Stimulated activated naive B cell treated with anti-CD40 and anti-IgM and Interleukin-4, amounts not matched to agents 10 μg/mL and 1 μg/mL and 100 μg/mL, for 72 hours (primary cell): Measurements from ENCODE around the gene TESK2.

Experiments
- ATAC-seq, 2 donors: fragments of 150-1000 bp; cut with Tn5 transposase; replicated peaks; 2 replicates each; pipeline ENCODE4 v1.10.0; 2021; ENCODE audit warnings: moderate library complexity in 1 of 2
- DNase-seq: peaks from one replicate; pipeline ENCODE4 v3.0.0; 2021
- H3K27ac Mint-ChIP-seq: one replicate; pipeline ENCODE4 v1.8.0; 2022; ENCODE audit warnings: mild to moderate bottlenecking, mixed read lengths
- H3K27me3 Mint-ChIP-seq, 2 donors: one replicate each; pipeline ENCODE4 v1.8.0; 2022; ENCODE audit warnings: mixed read lengths in 2 of 2
- H3K36me3 Mint-ChIP-seq, 2 donors: one replicate each; pipeline ENCODE4 v1.8.0; 2022; ENCODE audit warnings: mixed read lengths in 2 of 2, mild to moderate bottlenecking in 1 of 2
- H3K4me1 Mint-ChIP-seq, 2 donors: one replicate each; pipeline ENCODE4 v1.8.0; 2022; ENCODE audit warnings: mixed read lengths in 2 of 2, mild to moderate bottlenecking in 1 of 2
- H3K4me3 Mint-ChIP-seq, 2 donors: one replicate each; pipeline ENCODE4 v1.8.0; 2022; ENCODE audit warnings: mild to moderate bottlenecking in 2 of 2, mixed read lengths in 2 of 2, moderate library complexity in 1 of 2
- H3K9me3 Mint-ChIP-seq, 2 donors: one replicate each; pipeline ENCODE4 v1.8.0; 2022; ENCODE audit warnings: mixed read lengths in 2 of 2, mild to moderate bottlenecking in 1 of 2

Gene TESK2

DNA sequence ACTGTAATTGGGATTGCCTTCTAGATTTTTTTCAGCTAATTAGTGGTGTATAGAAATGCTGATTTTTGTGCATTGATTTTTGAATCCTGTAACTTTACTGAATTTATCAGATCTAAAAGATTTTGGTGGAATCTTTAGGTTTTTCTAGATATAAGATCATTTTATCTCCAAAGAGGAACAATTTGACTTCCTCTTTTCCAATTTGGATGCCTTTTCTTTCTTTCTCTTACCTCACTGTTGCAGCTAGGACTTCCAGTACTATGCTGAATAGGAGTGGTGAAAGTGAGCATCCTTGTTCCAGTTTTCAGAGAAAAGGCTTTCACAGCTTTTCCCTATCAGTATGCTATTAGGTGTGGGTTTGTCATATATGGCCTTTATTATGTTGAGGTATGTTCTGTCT, 53.6 kb downstream of the TESK2 start:
- DNase-seq (no peak), ATAC-seq (no peak)
- Mint-ChIP-seq H3K4me1 (no peaks in the 10 kb centered on the region), H3K9me3 (no peaks in the 10 kb centered on the region), H3K27ac (no peak overlapping the region), H3K27me3 (no peaks in the 10 kb centered on the region), H3K4me3 (no peak overlapping the region), H3K36me3 (peaks cover 0 to 2% of the 10 kb centered on the region in 2 donors)

DNA sequence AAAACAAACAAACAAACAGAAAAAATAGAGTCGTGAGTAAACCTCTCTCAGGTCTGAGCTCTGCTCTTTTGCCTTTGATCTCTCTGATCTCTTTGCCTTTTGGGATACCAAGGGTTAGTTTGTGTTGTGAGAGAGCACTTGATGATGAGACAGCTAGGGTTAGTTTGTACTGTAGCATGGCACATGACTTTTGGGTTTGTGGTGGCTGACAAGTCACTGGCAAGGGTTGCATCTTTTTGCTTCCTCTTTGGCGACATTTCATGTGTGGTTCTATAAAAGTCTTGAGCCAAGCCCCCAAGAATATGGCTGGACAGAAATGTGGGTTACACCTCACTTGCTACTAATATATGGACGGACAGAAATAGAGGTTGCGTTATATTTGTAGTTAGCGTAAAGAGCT, 60.5 kb downstream of the TESK2 start:
- no peak for DNase-seq
- Mint-ChIP-seq H3K4me1 (peaks cover 14 to 16% of the 10 kb centered on the region in 2 donors), H3K9me3 (peaks cover 0 to 1% of the 10 kb centered on the region in 2 donors), H3K27ac (peak overlapping the region; percentile 42), H3K27me3 (no peaks in the 10 kb centered on the region), H3K36me3 (peaks cover 2 to 4% of the 10 kb centered on the region in 2 donors), H3K4me3 (peak overlapping the region in 1 of 2 donors; percentile 41)
- ATAC-seq, result peak; percentile 50 to 65

- H3K27me3 Mint-ChIP-seq, result no peaks in the 10 kb centered on the region
- peaks cover 0 to 1% of the 10 kb centered on the region in 2 donors for H3K9me3 Mint-ChIP-seq
- no peak overlapping the region for H3K27ac Mint-ChIP-seq
- peaks cover 0 to 4% of the 10 kb centered on the region in 2 donors for H3K36me3 Mint-ChIP-seq
- ATAC-seq (peak; percentile 41 to 64), DNase-seq (no peak)
- peaks cover 14 to 16% of the 10 kb centered on the region in 2 donors for H3K4me1 Mint-ChIP-seq
- H3K4me3 Mint-ChIP-seq, result no peak overlapping the region
These were observed 61.3 kb downstream of the TESK2 start for GRCh38 chr1:45429561-45430159.

- peaks cover 15 to 18% of the 10 kb centered on the region in 2 donors for H3K36me3 Mint-ChIP-seq
- no peak for ATAC-seq
- peaks cover 0 to 10% of the 10 kb centered on the region in 2 donors for H3K4me1 Mint-ChIP-seq
- no peak overlapping the region for H3K27ac Mint-ChIP-seq
- H3K9me3 Mint-ChIP-seq, result peaks cover 4% of the 10 kb centered on the region in 2 donors
- no peak overlapping the region for H3K4me3 Mint-ChIP-seq
- H3K27me3 Mint-ChIP-seq, result no peaks in the 10 kb centered on the region
- DNase-seq, result no peak
These were observed 66.9 kb downstream of the TESK2 start for GRCh38 chr1:45423906-45424678.

GRCh38 chr1:45421935-45422334, 69.0 kb downstream of the TESK2 start:
- no peak overlapping the region for H3K27ac Mint-ChIP-seq
- H3K36me3 Mint-ChIP-seq, result peaks cover 15 to 22% of the 10 kb centered on the region in 2 donors
- peaks cover 4 to 7% of the 10 kb centered on the region in 2 donors for H3K4me1 Mint-ChIP-seq
- H3K27me3 Mint-ChIP-seq, result no peaks in the 10 kb centered on the region
- ATAC-seq (no peak), DNase-seq (no peak)
- peaks cover 4% of the 10 kb centered on the region in 2 donors for H3K9me3 Mint-ChIP-seq
- no peak overlapping the region for H3K4me3 Mint-ChIP-seq

DNA sequence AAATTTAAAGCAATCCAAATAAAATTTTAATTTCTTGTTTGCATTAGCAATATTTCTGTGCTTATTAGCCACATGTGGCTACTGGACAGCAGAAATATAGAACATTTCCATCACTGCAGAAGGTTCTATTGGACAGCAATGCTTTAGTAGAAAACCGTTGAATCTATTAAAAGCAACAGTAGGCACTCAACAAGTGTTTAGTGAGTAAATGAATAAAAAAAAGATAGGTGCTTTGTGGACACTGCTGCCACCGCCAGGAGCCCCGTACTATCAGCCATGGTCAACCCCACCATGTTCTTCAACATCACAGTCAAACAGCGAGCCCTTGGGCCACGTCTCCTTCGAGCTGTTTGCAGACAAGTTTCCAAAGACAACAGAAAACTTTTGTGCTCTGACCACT, 76.2 kb downstream of the TESK2 start:
- ATAC-seq, result no peak
- Mint-ChIP-seq H3K4me1 (peaks cover 34 to 46% of the 10 kb centered on the region in 2 donors), H3K36me3 (peaks cover 3 to 12% of the 10 kb centered on the region in 2 donors), H3K27ac (no peak overlapping the region), H3K9me3 (no peaks in the 10 kb centered on the region), H3K27me3 (no peaks in the 10 kb centered on the region), H3K4me3 (no peak overlapping the region)
- DNase-seq, result no peak

GRCh38 chr1:45412899-45413298, 78.1 kb downstream of the TESK2 start:
- peaks cover 0 to 9% of the 10 kb centered on the region in 2 donors for H3K36me3 Mint-ChIP-seq
- H3K27ac Mint-ChIP-seq, result peak overlapping the region; percentile 56
- ATAC-seq, result peak; percentile 90 to 91
- H3K4me3 Mint-ChIP-seq, result no peak overlapping the region
- H3K9me3 Mint-ChIP-seq, result no peaks in the 10 kb centered on the region
- H3K27me3 Mint-ChIP-seq, result no peaks in the 10 kb centered on the region
- H3K4me1 Mint-ChIP-seq, result peaks cover 45 to 63% of the 10 kb centered on the region in 2 donors
- peak; percentile 28 for DNase-seq

GRCh38 chr1:45411510-45411899, 79.5 kb downstream of the TESK2 start:
- peaks cover 0 to 5% of the 10 kb centered on the region in 2 donors for H3K36me3 Mint-ChIP-seq
- H3K27me3 Mint-ChIP-seq, result no peaks in the 10 kb centered on the region
- H3K27ac Mint-ChIP-seq, result peak overlapping the region; percentile 72
- no peak overlapping the region for H3K4me3 Mint-ChIP-seq
- H3K4me1 Mint-ChIP-seq, result peaks cover 43 to 61% of the 10 kb centered on the region in 2 donors
- ATAC-seq (no peak), DNase-seq (no peak)
- no peaks in the 10 kb centered on the region for H3K9me3 Mint-ChIP-seq

DNA sequence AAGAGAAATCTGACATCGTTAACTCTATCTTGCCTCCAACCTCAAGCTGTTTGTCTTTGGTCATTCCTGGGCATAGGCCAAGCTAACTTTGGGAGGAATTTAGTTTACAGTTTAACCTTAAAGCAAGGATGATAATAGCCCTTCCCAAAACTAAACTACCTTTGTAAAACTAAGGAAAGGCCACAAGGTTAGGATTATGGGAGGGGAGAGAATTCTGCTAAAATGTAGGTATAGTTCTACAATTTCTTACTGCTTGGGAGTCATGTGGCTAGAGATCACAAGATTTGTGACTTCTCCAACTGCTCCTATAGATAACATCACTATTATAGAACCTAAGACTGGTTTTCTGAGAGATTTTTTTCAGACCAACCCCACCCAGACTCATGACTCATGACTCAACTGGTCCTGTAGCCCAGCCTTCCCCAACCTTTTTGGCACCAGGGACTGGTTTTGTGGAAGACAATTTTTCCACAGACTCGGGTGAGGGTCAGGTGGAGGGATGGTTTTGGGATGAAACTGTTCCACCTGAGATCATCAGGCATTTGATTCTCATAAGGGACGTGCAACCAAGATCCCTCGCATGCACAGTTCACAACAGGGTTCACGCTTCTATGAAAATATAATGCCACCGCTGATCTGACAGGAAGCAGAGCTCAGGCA, 80.0 kb downstream of the TESK2 start:
- no peaks in the 10 kb centered on the region for H3K27me3 Mint-ChIP-seq
- DNase-seq (no peak), ATAC-seq (peak in 1 of 2 donors; percentile 22)
- peaks cover 42 to 59% of the 10 kb centered on the region in 2 donors for H3K4me1 Mint-ChIP-seq
- no peaks in the 10 kb centered on the region for H3K9me3 Mint-ChIP-seq
- peak overlapping the region; percentile 72 for H3K27ac Mint-ChIP-seq
- H3K36me3 Mint-ChIP-seq, result peaks cover 0 to 4% of the 10 kb centered on the region in 2 donors
- H3K4me3 Mint-ChIP-seq, result no peak overlapping the region

DNA sequence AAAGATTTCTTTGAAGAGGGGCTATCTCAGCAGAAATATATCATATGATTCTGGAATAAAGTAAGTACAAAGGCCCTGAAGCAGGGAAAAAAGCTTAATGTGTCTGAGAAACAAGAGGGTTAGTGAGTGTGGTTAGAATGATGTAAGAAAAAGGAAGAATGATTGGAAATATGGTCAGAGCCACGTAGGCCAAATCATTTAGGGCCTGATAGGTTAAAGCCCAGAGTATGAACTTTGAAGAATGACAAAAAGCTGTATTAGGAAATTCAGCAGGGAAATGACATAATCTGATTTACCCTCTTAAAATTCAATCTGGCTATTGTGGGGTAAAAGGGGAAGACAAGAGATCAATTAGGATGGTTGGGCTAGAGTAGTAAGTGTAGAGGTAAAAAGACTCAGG, 81.7 kb downstream of the TESK2 start:
- Mint-ChIP-seq H3K4me3 (peak overlapping the region in 1 of 2 donors; percentile 9), H3K27ac (peak overlapping the region; percentile 3), H3K4me1 (peaks cover 38 to 56% of the 10 kb centered on the region in 2 donors), H3K36me3 (peaks cover 0 to 4% of the 10 kb centered on the region in 2 donors), H3K9me3 (no peaks in the 10 kb centered on the region), H3K27me3 (no peaks in the 10 kb centered on the region)
- ATAC-seq, result peak; percentile 60 to 65
- DNase-seq, result no peak

DNA sequence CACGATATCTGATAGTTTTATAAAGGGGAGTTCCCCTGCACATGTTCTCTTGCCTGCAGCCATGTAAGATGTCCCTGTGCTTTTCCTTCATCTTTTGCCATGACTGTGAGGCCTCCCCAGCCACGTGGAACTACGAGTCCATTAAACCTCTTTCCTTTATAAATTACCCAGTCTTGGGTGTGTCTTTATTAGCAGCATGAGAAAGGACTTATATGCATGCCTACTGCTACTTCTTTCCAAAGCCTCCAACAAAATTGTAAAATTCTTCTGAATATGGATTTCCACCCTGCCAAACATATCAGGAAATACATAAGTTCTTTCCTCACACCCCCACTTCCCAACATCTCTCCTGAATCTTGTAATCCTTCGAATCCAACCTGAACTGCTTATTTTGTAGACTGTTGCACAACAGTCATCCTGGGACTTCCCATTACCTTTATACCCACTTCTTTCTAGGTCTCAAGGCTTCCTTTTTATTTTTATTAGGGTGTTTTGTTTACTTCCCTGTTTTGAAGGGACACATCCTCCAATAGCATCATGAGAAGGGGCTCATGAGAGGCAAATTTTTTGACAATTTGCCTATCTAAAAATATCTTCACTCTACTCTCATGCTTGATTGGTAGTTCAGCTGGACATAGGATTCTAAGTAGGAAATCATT, 83.2 kb downstream of the TESK2 start:
- H3K36me3 Mint-ChIP-seq, result peaks cover 0 to 4% of the 10 kb centered on the region in 2 donors
- peaks cover 29 to 43% of the 10 kb centered on the region in 2 donors for H3K4me1 Mint-ChIP-seq
- H3K27me3 Mint-ChIP-seq, result no peaks in the 10 kb centered on the region
- ATAC-seq (peak in 1 of 2 donors; percentile 31), DNase-seq (no peak)
- no peaks in the 10 kb centered on the region for H3K9me3 Mint-ChIP-seq
- no peak overlapping the region for H3K4me3 Mint-ChIP-seq
- H3K27ac Mint-ChIP-seq, result peak overlapping the region; percentile 20

DNA sequence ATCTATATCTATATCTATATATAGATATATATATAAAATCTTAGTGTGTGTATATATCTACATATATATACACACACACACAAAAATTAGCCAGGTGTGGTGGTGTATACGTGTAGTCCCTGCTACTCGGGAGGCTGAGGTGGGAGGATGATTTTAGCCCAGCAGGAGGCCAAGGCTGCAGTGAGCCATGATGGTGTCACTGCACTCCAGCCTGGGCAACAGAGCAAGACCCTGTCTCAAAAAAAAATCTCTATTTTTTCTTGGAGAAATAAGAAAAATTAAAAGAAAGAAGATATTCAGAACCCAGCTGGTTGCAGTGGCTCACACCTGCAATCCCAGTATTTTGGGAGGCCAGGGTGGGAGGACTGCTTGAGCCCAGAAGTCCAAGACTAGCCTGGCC, 85.3 kb downstream of the TESK2 start:
- no peak overlapping the region for H3K27ac Mint-ChIP-seq
- peaks cover 15 to 24% of the 10 kb centered on the region in 2 donors for H3K4me1 Mint-ChIP-seq
- peaks cover 0 to 4% of the 10 kb centered on the region in 2 donors for H3K36me3 Mint-ChIP-seq
- H3K27me3 Mint-ChIP-seq, result no peaks in the 10 kb centered on the region
- no peaks in the 10 kb centered on the region for H3K9me3 Mint-ChIP-seq
- H3K4me3 Mint-ChIP-seq, result no peak overlapping the region
- DNase-seq (no peak), ATAC-seq (no peak)

GRCh38 chr1:45403718-45404117, 87.2 kb downstream of the TESK2 start:
- H3K27me3 Mint-ChIP-seq, result no peaks in the 10 kb centered on the region
- DNase-seq (no peak), ATAC-seq (no peak)
- H3K4me3 Mint-ChIP-seq, result no peak overlapping the region
- no peak overlapping the region for H3K27ac Mint-ChIP-seq
- peaks cover 9 to 14% of the 10 kb centered on the region in 2 donors for H3K4me1 Mint-ChIP-seq
- no peaks in the 10 kb centered on the region for H3K9me3 Mint-ChIP-seq
- peaks cover 0 to 7% of the 10 kb centered on the region in 2 donors for H3K36me3 Mint-ChIP-seq

- H3K9me3 Mint-ChIP-seq, result no peaks in the 10 kb centered on the region
- no peak overlapping the region for H3K4me3 Mint-ChIP-seq
- no peak for DNase-seq
- H3K27ac Mint-ChIP-seq, result no peak overlapping the region
- H3K36me3 Mint-ChIP-seq, result peaks cover 0 to 7% of the 10 kb centered on the region in 2 donors
- H3K27me3 Mint-ChIP-seq, result no peaks in the 10 kb centered on the region
- ATAC-seq, result no peak
- peaks cover 6 to 10% of the 10 kb centered on the region in 2 donors for H3K4me1 Mint-ChIP-seq
These were observed 87.7 kb downstream of the TESK2 start for GRCh38 chr1:45403298-45403697.
